ENCODE results near the gene ULK4. TPM values are rescaled to one million over a fixed set of nuclear protein-coding genes. Genes with fewer than 3 reads are reported as not detected.
"Not testable (repeated sequence)": the region's sequence is repeated elsewhere in the genome, so short reads cannot be mapped to it uniquely, and the experiment has no call there.

ULK4 gene
- total RNA-seq, 1 donor from 2014 or later, result 11.2 TPM

- no peaks in the 10 kb centered on the region for H3K36me3 ChIP-seq
- no peak overlapping the region for H3K4me3 ChIP-seq
- DNase-seq, result no peak
- no peak for TF ChIP-seq CTCF (IDR thresholded peaks at IDR 0.05)
- H3K27me3 ChIP-seq, result no peaks in the 10 kb centered on the region
- no peak for ATAC-seq
- no peaks in the 10 kb centered on the region for H3K4me1 ChIP-seq
- intact Hi-C loops (cut with DNase I), result no loop called here
- H3K27ac ChIP-seq, result no peak overlapping the region
- H3K9me3 ChIP-seq, result no peaks in the 10 kb centered on the region
Observed at GRCh38 chr3:41652931-41653330, 309.0 kb downstream of the ULK4 start.

GRCh38 chr3:41652506-41652905 is 309.4 kb downstream of the ULK4 start:
- H3K27me3 ChIP-seq, result no peaks in the 10 kb centered on the region
- ATAC-seq (no peak), DNase-seq (no peak)
- no peak overlapping the region for H3K27ac ChIP-seq
- TF ChIP-seq CTCF (IDR thresholded peaks at IDR 0.05), result no peak
- H3K4me3 ChIP-seq, result no peak overlapping the region
- intact Hi-C loops (cut with DNase I), result no loop called here
- no peaks in the 10 kb centered on the region for H3K9me3 ChIP-seq
- no peaks in the 10 kb centered on the region for H3K36me3 ChIP-seq
- no peaks in the 10 kb centered on the region for H3K4me1 ChIP-seq

- no peaks in the 10 kb centered on the region for H3K9me3 ChIP-seq
- no peaks in the 10 kb centered on the region for H3K27me3 ChIP-seq
- TF ChIP-seq CTCF (IDR thresholded peaks at IDR 0.05), result no peak
- ATAC-seq (no peak), DNase-seq (no peak)
- no peak overlapping the region for H3K27ac ChIP-seq
- intact Hi-C loops (cut with DNase I), result no loop called here
- no peak overlapping the region for H3K4me3 ChIP-seq
- H3K4me1 ChIP-seq, result no peaks in the 10 kb centered on the region
- H3K36me3 ChIP-seq, result no peaks in the 10 kb centered on the region
Observed at GRCh38 chr3:41651718-41652117, 310.2 kb downstream of the ULK4 start.

- DNase-seq, result no peak
- intact Hi-C loops (cut with DNase I), result no loop called here
Observed at GRCh38 chr3:41650406-41650805, 311.5 kb downstream of the ULK4 start.

GRCh38 chr3:41649129-41649739 is 312.7 kb downstream of the ULK4 start:
- ATAC-seq (peak; percentile 29), DNase-seq (no peak)
- no peaks in the 10 kb centered on the region for H3K9me3 ChIP-seq
- H3K4me1 ChIP-seq, result no peaks in the 10 kb centered on the region
- intact Hi-C loops (cut with DNase I), result no loop called here
- no peak for TF ChIP-seq CTCF (IDR thresholded peaks at IDR 0.05)
- H3K36me3 ChIP-seq, result no peaks in the 10 kb centered on the region
- H3K27ac ChIP-seq, result no peak overlapping the region
- no peak overlapping the region for H3K4me3 ChIP-seq
- no peaks in the 10 kb centered on the region for H3K27me3 ChIP-seq

More at GRCh38 chr3:41650406-41650805, 311.5 kb downstream of the ULK4 start:
- H3K36me3 ChIP-seq, result no peaks in the 10 kb centered on the region
- H3K9me3 ChIP-seq, result no peaks in the 10 kb centered on the region
- peak; percentile 24 for ATAC-seq
- H3K27me3 ChIP-seq, result no peaks in the 10 kb centered on the region
- TF ChIP-seq CTCF (IDR thresholded peaks at IDR 0.05), result no peak
- no peak overlapping the region for H3K4me3 ChIP-seq
- no peaks in the 10 kb centered on the region for H3K4me1 ChIP-seq
- no peak overlapping the region for H3K27ac ChIP-seq

- H3K27ac ChIP-seq; H3K4me1 ChIP-seq; intact Hi-C loops (cut with DNase I); H3K27me3 ChIP-seq; H3K36me3 ChIP-seq; H3K9me3 ChIP-seq; ATAC-seq; H3K4me3 ChIP-seq; DNase-seq: not testable (repeated sequence)
Observed at GRCh38 chr3:41647730-41648129, 314.2 kb downstream of the ULK4 start.
